HL-60 (cell line): Measurements from ENCODE around the gene AKAP1.

Experiments
- DNase-seq, 2 experiments: peaks; one replicate each; pipeline ENCODE4 v3.0.0-alpha.2; 2010 to 2020; ENCODE audit warnings: low read depth in 1 of 2, low spot score in 1 of 2
- H3K27ac ChIP-seq: fragments of 250-450 bp; sonication (Bioruptor Pico); replicated peaks from 2 replicates; pipeline ENCODE4 v1.5.1; 2020; ENCODE audit warnings: mild to moderate bottlenecking, moderate library complexity
- H3K27me3 ChIP-seq: fragments of 250-450 bp; sonication (Bioruptor Pico); 2 replicates; pipeline ENCODE4 v1.5.1; 2021; ENCODE audit warnings: mild to moderate bottlenecking, moderate library complexity; ENCODE audit not compliant: insufficient read depth, poor library complexity, severe bottlenecking
- H3K4me3 ChIP-seq: replicated peaks from 2 replicates; pipeline ENCODE4 v1.5.1; 2011; ENCODE audit warnings: mild to moderate bottlenecking, control low read depth, low read length; ENCODE audit not compliant: insufficient read depth
- GABPA ChIP-seq: IDR thresholded peaks from 2 replicates; pipeline ENCODE4 v1.6.1; 2012; ENCODE audit warnings: low read depth
- POLR2AphosphoS5 ChIP-seq: IDR thresholded peaks from 2 replicates; pipeline ENCODE4 v1.6.1; 2012; ENCODE audit warnings: low read depth
- SPI1 ChIP-seq: IDR thresholded peaks from 2 replicates; pipeline ENCODE4 v1.6.1; 2012; ENCODE audit warnings: low read depth, mild to moderate bottlenecking, borderline replicate concordance
- TF ChIP-seq, protein P1 (sequence below): IDR thresholded peaks from one replicate; pipeline ENCODE4 v1.5.1; 2011; ENCODE audit warnings: low read length, control low read depth, inconsistent platforms; ENCODE audit not compliant: insufficient read depth
- TF ChIP-seq, protein P2 (sequence below): IDR thresholded peaks from 2 replicates; pipeline ENCODE4 v1.6.1; 2012; ENCODE audit warnings: low read depth; ENCODE audit not compliant: insufficient replicate concordance

The AKAP1 gene

GRCh38 chr17:57158795-57159194, 73.7 kb downstream of the AKAP1 start:
- no peak overlapping the region for H3K4me3 ChIP-seq
- TF ChIP-seq, protein P1, sequence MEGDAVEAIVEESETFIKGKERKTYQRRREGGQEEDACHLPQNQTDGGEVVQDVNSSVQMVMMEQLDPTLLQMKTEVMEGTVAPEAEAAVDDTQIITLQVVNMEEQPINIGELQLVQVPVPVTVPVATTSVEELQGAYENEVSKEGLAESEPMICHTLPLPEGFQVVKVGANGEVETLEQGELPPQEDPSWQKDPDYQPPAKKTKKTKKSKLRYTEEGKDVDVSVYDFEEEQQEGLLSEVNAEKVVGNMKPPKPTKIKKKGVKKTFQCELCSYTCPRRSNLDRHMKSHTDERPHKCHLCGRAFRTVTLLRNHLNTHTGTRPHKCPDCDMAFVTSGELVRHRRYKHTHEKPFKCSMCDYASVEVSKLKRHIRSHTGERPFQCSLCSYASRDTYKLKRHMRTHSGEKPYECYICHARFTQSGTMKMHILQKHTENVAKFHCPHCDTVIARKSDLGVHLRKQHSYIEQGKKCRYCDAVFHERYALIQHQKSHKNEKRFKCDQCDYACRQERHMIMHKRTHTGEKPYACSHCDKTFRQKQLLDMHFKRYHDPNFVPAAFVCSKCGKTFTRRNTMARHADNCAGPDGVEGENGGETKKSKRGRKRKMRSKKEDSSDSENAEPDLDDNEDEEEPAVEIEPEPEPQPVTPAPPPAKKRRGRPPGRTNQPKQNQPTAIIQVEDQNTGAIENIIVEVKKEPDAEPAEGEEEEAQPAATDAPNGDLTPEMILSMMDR, result no peak
- TF ChIP-seq, protein P2, sequence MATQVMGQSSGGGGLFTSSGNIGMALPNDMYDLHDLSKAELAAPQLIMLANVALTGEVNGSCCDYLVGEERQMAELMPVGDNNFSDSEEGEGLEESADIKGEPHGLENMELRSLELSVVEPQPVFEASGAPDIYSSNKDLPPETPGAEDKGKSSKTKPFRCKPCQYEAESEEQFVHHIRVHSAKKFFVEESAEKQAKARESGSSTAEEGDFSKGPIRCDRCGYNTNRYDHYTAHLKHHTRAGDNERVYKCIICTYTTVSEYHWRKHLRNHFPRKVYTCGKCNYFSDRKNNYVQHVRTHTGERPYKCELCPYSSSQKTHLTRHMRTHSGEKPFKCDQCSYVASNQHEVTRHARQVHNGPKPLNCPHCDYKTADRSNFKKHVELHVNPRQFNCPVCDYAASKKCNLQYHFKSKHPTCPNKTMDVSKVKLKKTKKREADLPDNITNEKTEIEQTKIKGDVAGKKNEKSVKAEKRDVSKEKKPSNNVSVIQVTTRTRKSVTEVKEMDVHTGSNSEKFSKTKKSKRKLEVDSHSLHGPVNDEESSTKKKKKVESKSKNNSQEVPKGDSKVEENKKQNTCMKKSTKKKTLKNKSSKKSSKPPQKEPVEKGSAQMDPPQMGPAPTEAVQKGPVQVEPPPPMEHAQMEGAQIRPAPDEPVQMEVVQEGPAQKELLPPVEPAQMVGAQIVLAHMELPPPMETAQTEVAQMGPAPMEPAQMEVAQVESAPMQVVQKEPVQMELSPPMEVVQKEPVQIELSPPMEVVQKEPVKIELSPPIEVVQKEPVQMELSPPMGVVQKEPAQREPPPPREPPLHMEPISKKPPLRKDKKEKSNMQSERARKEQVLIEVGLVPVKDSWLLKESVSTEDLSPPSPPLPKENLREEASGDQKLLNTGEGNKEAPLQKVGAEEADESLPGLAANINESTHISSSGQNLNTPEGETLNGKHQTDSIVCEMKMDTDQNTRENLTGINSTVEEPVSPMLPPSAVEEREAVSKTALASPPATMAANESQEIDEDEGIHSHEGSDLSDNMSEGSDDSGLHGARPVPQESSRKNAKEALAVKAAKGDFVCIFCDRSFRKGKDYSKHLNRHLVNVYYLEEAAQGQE, result no peak
- TF ChIP-seq SPI1 (no peak), GABPA (no peak), POLR2AphosphoS5 (no peak)
- no peaks in the 10 kb centered on the region for H3K27me3 ChIP-seq
- no peak overlapping the region for H3K27ac ChIP-seq
- DNase-seq, result no peak

DNA sequence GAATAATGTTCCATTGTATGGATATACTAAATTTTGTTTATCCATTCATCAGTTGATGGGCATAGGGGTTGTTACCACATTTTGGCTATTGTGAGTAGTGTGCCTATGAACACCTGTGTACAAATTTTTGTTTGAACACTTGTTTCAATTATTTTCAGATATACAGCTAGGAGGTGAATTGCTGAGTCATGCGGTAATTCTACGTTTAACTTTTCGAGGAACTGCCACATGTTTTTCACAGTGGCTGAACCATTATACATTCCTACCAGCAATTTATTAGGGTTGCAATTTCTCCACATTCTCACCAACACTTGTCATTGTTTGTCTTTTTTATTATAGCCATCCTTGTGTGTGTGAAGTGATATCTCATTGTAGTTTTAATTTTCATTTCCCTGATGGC, 75.6 kb downstream of the AKAP1 start:
- H3K27ac ChIP-seq, result no peak overlapping the region
- no peak for DNase-seq
- no peak overlapping the region for H3K4me3 ChIP-seq
- no peaks in the 10 kb centered on the region for H3K27me3 ChIP-seq
- TF ChIP-seq GABPA, result no peak
- TF ChIP-seq SPI1, result no peak
- TF ChIP-seq POLR2AphosphoS5, result no peak
- TF ChIP-seq, protein P2, result no peak
- TF ChIP-seq, protein P1, result no peak

- DNase-seq, result no peak
- Histone ChIP-seq H3K27me3 (no peaks in the 10 kb centered on the region), H3K4me3 (no peak overlapping the region), H3K27ac (no peak overlapping the region)
- TF ChIP-seq, protein P1, result no peak
- TF ChIP-seq SPI1 (no peak), GABPA (no peak), POLR2AphosphoS5 (no peak)
- TF ChIP-seq, protein P2, result no peak
Measured at GRCh38 chr17:57164814-57165213, 79.8 kb downstream of the AKAP1 start.
